Heart right ventricle (tissue), 16 donors: Measurements from ENCODE around the gene CUEDC1. TPM values are rescaled to one million over a fixed set of nuclear protein-coding genes. Genes with fewer than 3 reads are reported as not detected.

Experiments
- ATAC-seq, 8 donors: fragments of 200-7000 bp; cut with Tn5 transposase; one replicate each; pipeline ENCODE4 v1.9.1; 2020; ENCODE audit warnings: mild to moderate bottlenecking in 8 of 8, moderate library complexity in 8 of 8, moderate number of reproducible peaks in 1 of 8
- DNase-seq, 2 donors: peaks; one replicate each; pipeline ENCODE4 v3.0.0-alpha.2; 2020
- H3K27ac ChIP-seq, 10 donors: fragments of 200-600 bp; sonication (generic) in 2 of 10; one replicate each; pipeline versions ENCODE4 v1.5.0 to v1.8.0; 2020 to 2022; ENCODE audit warnings: mild to moderate bottlenecking in 3 of 10
- H3K27me3 ChIP-seq, 7 donors: fragments of 200-600 bp; one replicate each; pipeline ENCODE4 v1.8.0; 2021 to 2022; ENCODE audit warnings: mild to moderate bottlenecking in 2 of 7
- H3K36me3 ChIP-seq, 9 donors: fragments of 200-600 bp; sonication (generic) in 1 of 9; one replicate each; pipeline versions ENCODE4 v1.5.0 to v1.8.0; 2020 to 2022; ENCODE audit warnings: mild to moderate bottlenecking in 2 of 9
- H3K4me1 ChIP-seq, 9 donors: fragments of 200-600 bp; sonication (generic) in 1 of 9; one replicate each; pipeline versions ENCODE4 v1.5.0 to v1.8.0; 2020 to 2022; ENCODE audit warnings: mild to moderate bottlenecking in 4 of 9
- H3K4me3 ChIP-seq, 10 donors: fragments of 200-600 bp; sonication (generic) in 2 of 10; one replicate each; pipeline versions ENCODE4 v1.5.0 to v1.8.0; 2020 to 2022; ENCODE audit warnings: mild to moderate bottlenecking in 7 of 10, moderate library complexity in 2 of 10
- H3K9me3 ChIP-seq, 11 donors: fragments of 200-600 bp in 10 of 11; sonication (generic) in 2 of 11; one replicate each; pipeline versions ENCODE4 v1.5.0 to v1.8.0; 2013 to 2022; ENCODE audit warnings: mild to moderate bottlenecking in 2 of 11, control low read depth in 1 of 11, moderate library complexity in 1 of 11
- CTCF ChIP-seq, 9 donors: fragments of 200-600 bp; sonication (generic) in 2 of 9; IDR thresholded peaks; one replicate each; pipeline versions ENCODE4 v1.5.0 to v1.8.0; 2021 to 2022; ENCODE audit warnings: antibody characterized with exemption in 9 of 9, mild to moderate bottlenecking in 5 of 9, moderate library complexity in 1 of 9
- WGBS, 2 donors: extraction: QIAGEN DNeasy Blood & Tissue Kit; methylation state at CpG; one replicate each; pipeline ENCODE4 v1.1.7; 2013; ENCODE audit warnings: inconsistent platforms in 1 of 2; 5-methylcytosine and 5-hydroxymethylcytosine counted together
- intact Hi-C, 10 donors: fragments of 100-400 bp; cut with DNase I; formaldehyde crosslinking; loops; one replicate each; pipeline versions ENCODE4 v1.11.1 to v1.14.2; 2022
- polyA plus RNA-seq, 2 donors: library from polyadenylated mRNA; stranded (reverse); fragments of 200-250 nt; gene quantifications; one replicate each; pipeline ENCODE4 v1.2.3, GENCODE V29; 2013
- total RNA-seq, 10 donors: library from RNA; stranded (reverse); fragmentation: NEBNext Ultra II Directional in 3 of 10; extraction: Animal tissue kit (Norgen Biotek cat#: 25700) in 3 of 10; gene quantifications; one replicate each; pipeline versions ENCODE4 v1.2.1 to v1.2.4, GENCODE V29; 2021 to 2023
- donor health status: Arrhythmogenic right ventricular cardiomyopathy.
- donor health status: ischemic (EF 13 %, LVEDD 7.1; RV severe dilation, severe dysfunction).
- donor health status: healthy with polysubstance abuse.
- donor health status: DM: no; HTN: yes; CAD: no.
- donor health status: DM: no; HTN: no; CAD: no.
- donor health status: ischemic (EF 25% LVEDD 6.9; RV normal size, moderate dysfunction).
- donor health status: ischemic (EF 25% LVEDD 5.7; RV mildly dilated, moderate dysfunction).
- donor health status: healthy.
- donor health status: DM: yes; HTN: yes; CAD: no.
- donor health status: Ischemic cardiomyopathy.
- donor health status: ischemic (EF 35%, LVEDD 5.7; RV mildly dilated, moderate dysfunction).
- donor health status: nonischemic (EF 11% LVEDD 7.7; RV severe dilation, severe dysfunction).
- donor health status: DM: yes; HTN: yes; CAD: no.
- donor health status: PGD.
- donor health status: ischemic (EF 29% LVEDD 5.4; RV normal size, mild dysfunction).
- donor health status: nonischemic (EF 23%, LVEDD 6.1; RV moderate dilation, normal function).

The CUEDC1 gene
- total and polyA plus RNA-seq, 12 donors, result 26.9 to 65.0 (median 45.4) TPM

GRCh38 chr17:57948555-57949420 lies 6.4 kb downstream of the CUEDC1 start:
- no peak overlapping the region for H3K4me3 ChIP-seq
- H3K4me1 ChIP-seq, result peaks cover 38 to 100% (median 88%) of the 10 kb centered on the region in 9 donors
- no peaks in the 10 kb centered on the region for H3K9me3 ChIP-seq
- intact Hi-C loops, result loop anchor here in 1 of 10 donors (5.0 kb wide), 1 partner anchor 36 kb away; no protein-coding TSS in a partner anchor
- peak overlapping the region; percentile 10 to 100 (median 83) for H3K27ac ChIP-seq
- ATAC-seq (peak in 4 of 8 donors; percentile 1 to 50 (median 26)), DNase-seq (peak in 1 of 2 donors; percentile 30)
- TF ChIP-seq CTCF (IDR thresholded peaks at IDR 0.05), result peak in 2 of 9 donors; percentile 15 to 21
- WGBS, 2 donors, result 50% methylated on average over 5 of the region's 5 CpGs
- no peaks in the 10 kb centered on the region for H3K27me3 ChIP-seq
- no peaks in the 10 kb centered on the region for H3K36me3 ChIP-seq

- Histone ChIP-seq H3K4me3 (no peak overlapping the region), H3K27ac (peak overlapping the region; percentile 10 to 100 (median 83)), H3K4me1 (peaks cover 39 to 100% (median 88%) of the 10 kb centered on the region in 9 donors), H3K27me3 (no peaks in the 10 kb centered on the region), H3K36me3 (no peaks in the 10 kb centered on the region), H3K9me3 (no peaks in the 10 kb centered on the region)
- DNase-seq (no peak), ATAC-seq (peak in 1 of 8 donors; percentile 9)
- WGBS, 2 donors, result 61 to 73% methylated on average over 5 of the region's 5 CpGs
- no peak for TF ChIP-seq CTCF (IDR thresholded peaks at IDR 0.05)
- intact Hi-C loops, result loop anchor here in 1 of 10 donors (5.0 kb wide), 1 partner anchor 36 kb away; no protein-coding TSS in a partner anchor
Observed at GRCh38 chr17:57948169-57948554, 7.0 kb downstream of the CUEDC1 start.

- no peak for DNase-seq
- peaks cover 36 to 98% (median 88%) of the 10 kb centered on the region in 9 donors for H3K4me1 ChIP-seq
Observed at GRCh38 chr17:57947369-57947768, 7.8 kb downstream of the CUEDC1 start.

More at GRCh38 chr17:57947369-57947768, 7.8 kb downstream of the CUEDC1 start:
- H3K4me3 ChIP-seq, result peak overlapping the region in 9 of 10 donors; percentile 26 to 54 (median 50)
- no peaks in the 10 kb centered on the region for H3K27me3 ChIP-seq
- H3K9me3 ChIP-seq, result no peaks in the 10 kb centered on the region
- WGBS, 2 donors, result 77 to 79% methylated on average over 9 of the region's 9 CpGs
- intact Hi-C loops, result loop anchor here in 1 of 10 donors (5.0 kb wide), 1 partner anchor 35 kb away; no protein-coding TSS in a partner anchor
- H3K36me3 ChIP-seq, result no peaks in the 10 kb centered on the region
- no peak for TF ChIP-seq CTCF (IDR thresholded peaks at IDR 0.05)
- no peak for ATAC-seq
- H3K27ac ChIP-seq, result peak overlapping the region; percentile 57 to 100 (median 83)
